ENCODE measurements around the gene JARID2. TPM values are rescaled to one million over a fixed set of nuclear protein-coding genes. Genes with fewer than 3 reads are reported as not detected.
A peak's percentile ranks its signal among the peaks of the same experiment; 100 is the strongest.

JARID2 gene
- polyA plus RNA-seq, 5 donors, result 14.7 to 18.1 (median 17.7) TPM

- no peak for DNase-seq
Observed at GRCh38 chr6:15246666-15247499, 1.0 kb downstream of the JARID2 start.

GRCh38 chr6:15247500-15248450, 1.9 kb downstream of the JARID2 start:
- DNase-seq, result no peak

- peak; percentile 93 to 96 for DNase-seq
Observed at GRCh38 chr6:15248451-15249370, 2.8 kb downstream of the JARID2 start.

- DNase-seq, result no peak
Observed at GRCh38 chr6:15249371-15250019, 3.6 kb downstream of the JARID2 start.

GRCh38 chr6:15250187-15251168, 4.6 kb downstream of the JARID2 start:
- no peak for DNase-seq

GRCh38 chr6:15252195-15252594, 6.3 kb downstream of the JARID2 start:
- DNase-seq, result no peak

GRCh38 chr6:15253203-15254022, 7.5 kb downstream of the JARID2 start:
- no peak for DNase-seq

GRCh38 chr6:15254070-15254975, 8.5 kb downstream of the JARID2 start:
- DNase-seq, result no peak

- DNase-seq, result no peak
Observed at GRCh38 chr6:15255481-15255880, 9.6 kb downstream of the JARID2 start.

- DNase-seq, result no peak
Observed at GRCh38 chr6:15255909-15256395, 10.1 kb downstream of the JARID2 start.

GRCh38 chr6:15256538-15257271, 10.8 kb downstream of the JARID2 start:
- no peak for DNase-seq

GRCh38 chr6:15257357-15258132, 11.7 kb downstream of the JARID2 start:
- no peak for DNase-seq

- no peak for DNase-seq
Observed at GRCh38 chr6:15259766-15260098, 13.9 kb downstream of the JARID2 start.

- no peak for DNase-seq
Observed at GRCh38 chr6:15260099-15260821, 14.4 kb downstream of the JARID2 start.

- DNase-seq, result no peak
Observed at GRCh38 chr6:15263780-15264374, 18.0 kb downstream of the JARID2 start.
